ENCODE data around the gene PPFIA1. TPM values are rescaled to one million over a fixed set of nuclear protein-coding genes. Genes with fewer than 3 reads are reported as not detected.

The PPFIA1 gene
- polyA plus RNA-seq, 4 donors, result 17.8 to 27.3 (median 23.6) TPM

- Histone ChIP-seq H3K27me3 (ENCODE audit: control insufficient read depth in 3 of 3, insufficient read depth in 3 of 3, low read length in 3 of 3) (no peaks in the 10 kb centered on the region), H3K9me3 (ENCODE audit: control insufficient read depth in 2 of 2, insufficient read depth in 1 of 2, low read depth in 1 of 2, low read length in 1 of 2) (peaks cover 1 to 3% of the 10 kb centered on the region in 2 donors), H3K4me3 (ENCODE audit: low read depth in 1 of 3, low read length in 3 of 3) (no peak overlapping the region), H3K36me3 (ENCODE audit: control insufficient read depth in 3 of 3, insufficient read depth in 2 of 3, low read depth in 1 of 3, low read length in 3 of 3) (no peaks in the 10 kb centered on the region), H3K4me1 (ENCODE audit: control insufficient read depth in 3 of 3, insufficient read depth in 2 of 3, low read depth in 1 of 3, low read length in 2 of 3) (peaks cover 4 to 5% (median 4%) of the 10 kb centered on the region in 3 donors), H3K27ac (ENCODE audit: low read depth in 1 of 3, low read length in 2 of 3) (no peak overlapping the region)
- FAIRE-seq (no peak), DNase-seq (no peak)
- WGBS, 3 donors, result 83 to 91% (median 84%) methylated on average over 22 of the region's 22 CpGs
Measured at GRCh38 chr11:70230840-70231710, 39.4 kb upstream of the PPFIA1 start.

DNA sequence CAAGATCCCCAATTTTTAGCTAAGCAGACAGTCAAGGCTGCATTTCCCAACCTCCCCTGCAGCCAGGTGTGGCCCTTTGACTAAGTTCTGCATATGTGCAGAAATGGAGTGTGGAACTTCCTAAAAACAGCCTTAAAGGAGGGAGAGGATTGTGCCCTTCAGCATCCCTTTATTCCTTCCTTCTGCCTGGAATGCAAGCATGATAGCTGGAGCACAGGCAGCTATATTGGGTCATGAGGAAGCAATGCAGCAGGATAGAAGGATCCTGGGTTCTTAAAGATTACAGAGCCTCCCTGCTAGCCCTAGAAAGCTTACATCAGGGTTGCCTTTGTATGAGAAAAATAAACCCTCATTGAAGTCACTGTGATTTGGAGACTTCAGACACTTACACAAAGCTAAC is 37.5 kb upstream of the PPFIA1 start:
- H3K4me1 ChIP-seq (ENCODE audit: control insufficient read depth in 3 of 3, insufficient read depth in 2 of 3, low read depth in 1 of 3, low read length in 2 of 3), result peaks cover 0 to 4% (median 0%) of the 10 kb centered on the region in 3 donors
- H3K36me3 ChIP-seq (ENCODE audit: control insufficient read depth in 3 of 3, insufficient read depth in 2 of 3, low read depth in 1 of 3, low read length in 3 of 3), result no peaks in the 10 kb centered on the region
- no peaks in the 10 kb centered on the region for H3K27me3 ChIP-seq (ENCODE audit: control insufficient read depth in 3 of 3, insufficient read depth in 3 of 3, low read length in 3 of 3)
- H3K27ac ChIP-seq (ENCODE audit: low read depth in 1 of 3, low read length in 2 of 3), result no peak overlapping the region
- FAIRE-seq (no peak), DNase-seq (no peak)
- no peak overlapping the region for H3K4me3 ChIP-seq (ENCODE audit: low read depth in 1 of 3, low read length in 3 of 3)
- peaks cover 1 to 3% of the 10 kb centered on the region in 2 donors for H3K9me3 ChIP-seq (ENCODE audit: control insufficient read depth in 2 of 2, insufficient read depth in 1 of 2, low read depth in 1 of 2, low read length in 1 of 2)

DNA sequence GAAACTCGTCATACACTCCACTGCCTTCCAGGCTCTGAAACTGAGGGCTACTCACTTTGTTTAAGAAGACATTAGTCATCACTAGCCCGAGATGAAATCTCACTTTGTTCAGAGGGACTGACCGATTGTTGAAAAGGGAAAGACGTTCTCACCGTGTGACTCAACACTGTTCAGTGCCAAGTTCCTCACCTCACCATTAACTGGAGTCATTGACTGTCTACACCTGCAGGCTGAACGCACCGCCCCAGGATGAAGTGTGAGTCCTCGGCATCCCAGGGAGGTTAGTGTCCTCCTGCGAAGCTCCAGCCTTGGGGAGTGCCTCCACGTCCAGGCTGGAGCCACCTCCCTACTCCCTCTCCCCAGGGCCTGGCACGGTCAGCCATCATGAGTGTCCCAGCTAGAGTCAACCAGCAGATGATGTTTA is 37.0 kb upstream of the PPFIA1 start:
- FAIRE-seq (no peak), DNase-seq (peak in 1 of 2 donors; percentile 72)
- 33 to 66% (median 40%) methylated on average over 11 of the region's 11 CpGs for WGBS, 3 donors
- Histone ChIP-seq H3K4me1 (ENCODE audit: control insufficient read depth in 3 of 3, insufficient read depth in 2 of 3, low read depth in 1 of 3, low read length in 2 of 3) (peaks cover 0 to 4% (median 0%) of the 10 kb centered on the region in 3 donors), H3K4me3 (ENCODE audit: low read depth in 1 of 3, low read length in 3 of 3) (no peak overlapping the region), H3K27me3 (ENCODE audit: control insufficient read depth in 3 of 3, insufficient read depth in 3 of 3, low read length in 3 of 3) (no peaks in the 10 kb centered on the region), H3K36me3 (ENCODE audit: control insufficient read depth in 3 of 3, insufficient read depth in 2 of 3, low read depth in 1 of 3, low read length in 3 of 3) (no peaks in the 10 kb centered on the region), H3K9me3 (ENCODE audit: control insufficient read depth in 2 of 2, insufficient read depth in 1 of 2, low read depth in 1 of 2, low read length in 1 of 2) (peaks cover 1 to 3% of the 10 kb centered on the region in 2 donors), H3K27ac (ENCODE audit: low read depth in 1 of 3, low read length in 2 of 3) (no peak overlapping the region)

DNA sequence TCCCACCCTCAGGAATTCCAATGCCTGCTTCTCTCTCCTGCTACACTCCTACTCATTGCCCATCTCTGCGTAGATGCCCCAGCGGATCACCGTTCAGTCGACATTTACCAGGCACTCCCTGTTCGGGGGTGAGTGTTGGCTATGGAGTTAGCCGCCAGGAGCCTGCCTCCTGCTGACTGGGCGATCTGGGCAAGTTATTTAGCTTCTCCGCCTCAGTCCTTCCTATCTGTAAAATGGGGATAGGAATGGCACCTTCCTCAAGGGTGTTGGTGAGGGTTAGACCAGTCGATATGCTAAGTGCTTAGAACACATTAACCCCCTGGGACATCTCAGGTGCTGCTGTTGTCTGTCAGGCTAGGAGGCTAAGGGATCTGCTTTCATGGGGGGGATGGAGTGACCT is 36.5 kb upstream of the PPFIA1 start:
- peaks cover 0 to 4% (median 0%) of the 10 kb centered on the region in 3 donors for H3K4me1 ChIP-seq (ENCODE audit: control insufficient read depth in 3 of 3, insufficient read depth in 2 of 3, low read depth in 1 of 3, low read length in 2 of 3)
- H3K36me3 ChIP-seq (ENCODE audit: control insufficient read depth in 3 of 3, insufficient read depth in 2 of 3, low read depth in 1 of 3, low read length in 3 of 3), result no peaks in the 10 kb centered on the region
- no peak overlapping the region for H3K27ac ChIP-seq (ENCODE audit: low read depth in 1 of 3, low read length in 2 of 3)
- no peaks in the 10 kb centered on the region for H3K27me3 ChIP-seq (ENCODE audit: control insufficient read depth in 3 of 3, insufficient read depth in 3 of 3, low read length in 3 of 3)
- FAIRE-seq (no peak), DNase-seq (no peak)
- WGBS, 3 donors, result 92 to 97% (median 93%) methylated on average over 9 of the region's 9 CpGs
- H3K4me3 ChIP-seq (ENCODE audit: low read depth in 1 of 3, low read length in 3 of 3), result no peak overlapping the region
- peaks cover 1 to 3% of the 10 kb centered on the region in 2 donors for H3K9me3 ChIP-seq (ENCODE audit: control insufficient read depth in 2 of 2, insufficient read depth in 1 of 2, low read depth in 1 of 2, low read length in 1 of 2)

DNA sequence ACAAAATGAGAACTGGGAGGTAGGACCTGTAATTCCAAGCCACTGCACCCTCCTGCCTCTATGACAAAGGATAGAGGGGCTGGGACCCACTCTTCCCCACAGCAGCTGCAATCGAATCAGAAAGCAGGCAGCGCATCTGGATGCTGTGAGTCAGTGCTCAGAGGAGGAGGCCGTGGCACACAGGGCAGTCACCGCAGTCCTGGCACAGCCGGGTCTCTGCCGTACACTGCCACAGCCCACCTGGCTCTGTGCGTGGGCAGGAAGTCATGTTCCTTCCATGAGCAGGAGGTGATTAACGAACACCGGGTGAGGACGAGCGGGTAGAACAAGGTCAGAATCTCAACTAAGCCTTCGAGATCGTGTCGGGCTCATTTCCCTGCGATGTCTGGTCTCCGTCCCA is 30.2 kb upstream of the PPFIA1 start:
- FAIRE-seq, result no peak
- Histone ChIP-seq H3K27me3 (ENCODE audit: control insufficient read depth in 3 of 3, insufficient read depth in 3 of 3, low read length in 3 of 3) (peaks cover 0 to 8% (median 3%) of the 10 kb centered on the region in 3 donors), H3K27ac (ENCODE audit: low read depth in 1 of 3, low read length in 2 of 3) (no peak overlapping the region), H3K36me3 (ENCODE audit: control insufficient read depth in 3 of 3, insufficient read depth in 2 of 3, low read depth in 1 of 3, low read length in 3 of 3) (no peaks in the 10 kb centered on the region), H3K4me1 (ENCODE audit: control insufficient read depth in 3 of 3, insufficient read depth in 2 of 3, low read depth in 1 of 3, low read length in 2 of 3) (peaks cover 0 to 4% (median 0%) of the 10 kb centered on the region in 3 donors), H3K4me3 (ENCODE audit: low read depth in 1 of 3, low read length in 3 of 3) (no peak overlapping the region), H3K9me3 (ENCODE audit: control insufficient read depth in 2 of 2, insufficient read depth in 1 of 2, low read depth in 1 of 2, low read length in 1 of 2) (no peaks in the 10 kb centered on the region)
- WGBS, 3 donors, result 71 to 79% (median 76%) methylated on average over 15 to 16 of the region's 16 CpGs
- DNase-seq, result no peak

- H3K27ac ChIP-seq (ENCODE audit: low read depth in 1 of 3, low read length in 2 of 3), result no peak overlapping the region
- peaks cover 0 to 8% (median 3%) of the 10 kb centered on the region in 3 donors for H3K27me3 ChIP-seq (ENCODE audit: control insufficient read depth in 3 of 3, insufficient read depth in 3 of 3, low read length in 3 of 3)
- H3K36me3 ChIP-seq (ENCODE audit: control insufficient read depth in 3 of 3, insufficient read depth in 2 of 3, low read depth in 1 of 3, low read length in 3 of 3), result no peaks in the 10 kb centered on the region
- DNase-seq (no peak), FAIRE-seq (no peak)
- H3K4me1 ChIP-seq (ENCODE audit: control insufficient read depth in 3 of 3, insufficient read depth in 2 of 3, low read depth in 1 of 3, low read length in 2 of 3), result peaks cover 0 to 4% (median 0%) of the 10 kb centered on the region in 3 donors
- no peak overlapping the region for H3K4me3 ChIP-seq (ENCODE audit: low read depth in 1 of 3, low read length in 3 of 3)
- 76 to 79% (median 77%) methylated on average over 3 of the region's 3 CpGs for WGBS, 3 donors
- no peaks in the 10 kb centered on the region for H3K9me3 ChIP-seq (ENCODE audit: control insufficient read depth in 2 of 2, insufficient read depth in 1 of 2, low read depth in 1 of 2, low read length in 1 of 2)
Measured at GRCh38 chr11:70241709-70242108, 28.8 kb upstream of the PPFIA1 start.

GRCh38 chr11:70242885-70243284 is 27.6 kb upstream of the PPFIA1 start:
- DNase-seq (peak in 1 of 2 donors; percentile 38), FAIRE-seq (no peak)
- Histone ChIP-seq H3K27ac (ENCODE audit: low read depth in 1 of 3, low read length in 2 of 3) (peak overlapping the region in 1 of 3 donors; percentile 11), H3K9me3 (ENCODE audit: control insufficient read depth in 2 of 2, insufficient read depth in 1 of 2, low read depth in 1 of 2, low read length in 1 of 2) (no peaks in the 10 kb centered on the region), H3K4me3 (ENCODE audit: low read depth in 1 of 3, low read length in 3 of 3) (no peak overlapping the region), H3K27me3 (ENCODE audit: control insufficient read depth in 3 of 3, insufficient read depth in 3 of 3, low read length in 3 of 3) (peaks cover 0 to 8% (median 3%) of the 10 kb centered on the region in 3 donors), H3K36me3 (ENCODE audit: control insufficient read depth in 3 of 3, insufficient read depth in 2 of 3, low read depth in 1 of 3, low read length in 3 of 3) (no peaks in the 10 kb centered on the region), H3K4me1 (ENCODE audit: control insufficient read depth in 3 of 3, insufficient read depth in 2 of 3, low read depth in 1 of 3, low read length in 2 of 3) (peaks cover 0 to 4% (median 2%) of the 10 kb centered on the region in 3 donors)
- WGBS, 3 donors, result 62 to 73% (median 70%) methylated on average over 4 of the region's 4 CpGs

GRCh38 chr11:70243912-70244652 is 26.4 kb upstream of the PPFIA1 start:
- Histone ChIP-seq H3K4me3 (ENCODE audit: low read depth in 1 of 3, low read length in 3 of 3) (no peak overlapping the region), H3K27me3 (ENCODE audit: control insufficient read depth in 3 of 3, insufficient read depth in 3 of 3, low read length in 3 of 3) (peaks cover 0 to 8% (median 3%) of the 10 kb centered on the region in 3 donors), H3K9me3 (ENCODE audit: control insufficient read depth in 2 of 2, insufficient read depth in 1 of 2, low read depth in 1 of 2, low read length in 1 of 2) (no peaks in the 10 kb centered on the region), H3K36me3 (ENCODE audit: control insufficient read depth in 3 of 3, insufficient read depth in 2 of 3, low read depth in 1 of 3, low read length in 3 of 3) (no peaks in the 10 kb centered on the region), H3K27ac (ENCODE audit: low read depth in 1 of 3, low read length in 2 of 3) (no peak overlapping the region), H3K4me1 (ENCODE audit: control insufficient read depth in 3 of 3, insufficient read depth in 2 of 3, low read depth in 1 of 3, low read length in 2 of 3) (peaks cover 0 to 4% (median 2%) of the 10 kb centered on the region in 3 donors)
- 89 to 93% (median 92%) methylated on average over 15 of the region's 15 CpGs for WGBS, 3 donors
- no peak for DNase-seq
- no peak for FAIRE-seq
